NK-92 (cell line): Measurements from ENCODE around the gene SEMA6A.

Experiments
- DNase-seq: peaks from one replicate; lab custom pipeline; 2025; ENCODE audit not compliant: unreplicated experiment; lab: John Stamatoyannopoulos, UW

Gene SEMA6A

GRCh38 chr5:116574367-116575325 is at the start of gene SEMA6A:
Gene SEMA6A, minus strand, starts transcription at chr5:116574823. Its CDS starts 69,879 bp downstream, at chr5:116504944.
- no peak for DNase-seq

- no peak for DNase-seq
Measured at GRCh38 chr5:116622375-116623050, 47.9 kb upstream of the SEMA6A start.

- DNase-seq: no peak
Measured at GRCh38 chr5:116621599-116621998, 47.0 kb upstream of the SEMA6A start.

- no peak for DNase-seq
Measured at GRCh38 chr5:116616876-116617275, 42.3 kb upstream of the SEMA6A start.

GRCh38 chr5:116614603-116614920 is 39.9 kb upstream of the SEMA6A start:
- no peak for DNase-seq

GRCh38 chr5:116613445-116613844 is 38.8 kb upstream of the SEMA6A start:
- DNase-seq: no peak

GRCh38 chr5:116612431-116612830 is 37.8 kb upstream of the SEMA6A start:
- DNase-seq: no peak

GRCh38 chr5:116605310-116606070 is 30.9 kb upstream of the SEMA6A start:
- DNase-seq: no peak

- no peak for DNase-seq
Measured at GRCh38 chr5:116604805-116605204, 30.2 kb upstream of the SEMA6A start.

GRCh38 chr5:116600876-116601275 is 26.3 kb upstream of the SEMA6A start:
- no peak for DNase-seq

- DNase-seq: no peak
Measured at GRCh38 chr5:116598911-116599310, 24.3 kb upstream of the SEMA6A start.

GRCh38 chr5:116595498-116595897 is 20.9 kb upstream of the SEMA6A start:
- no peak for DNase-seq

GRCh38 chr5:116593340-116593739 is 18.7 kb upstream of the SEMA6A start:
- DNase-seq: no peak

- no peak for DNase-seq
Measured at GRCh38 chr5:116585227-116585626, 10.6 kb upstream of the SEMA6A start.

GRCh38 chr5:116583862-116584222 is 9.2 kb upstream of the SEMA6A start:
- DNase-seq: no peak

- no peak for DNase-seq
Measured at GRCh38 chr5:116583085-116583861, 8.7 kb upstream of the SEMA6A start.

GRCh38 chr5:116581910-116582309 is 7.3 kb upstream of the SEMA6A start:
- no peak for DNase-seq

GRCh38 chr5:116579144-116579543 is 4.5 kb upstream of the SEMA6A start:
- no peak for DNase-seq

GRCh38 chr5:116578676-116579075 is 4.1 kb upstream of the SEMA6A start:
- DNase-seq: no peak

GRCh38 chr5:116577064-116577788 is 2.6 kb upstream of the SEMA6A start:
- no peak for DNase-seq
